Right ventricle myocardium superior (tissue), 1 donor: ENCODE measurements around the gene EXD3. TPM values are rescaled to one million over a fixed set of nuclear protein-coding genes. Genes with fewer than 3 reads are reported as not detected.
"Not testable (repeated sequence)": the region's sequence is repeated elsewhere in the genome, so short reads cannot be mapped to it uniquely, and the experiment has no call there.

Experiments used
- ATAC-seq: fragments of 200-7000 bp; cut with Tn5 transposase; one replicate; pipeline ENCODE4 v1.9.1; 2020; ENCODE audit warnings: mild to moderate bottlenecking; ENCODE audit not compliant: poor library complexity
- DNase-seq: peaks from one replicate; pipeline ENCODE4 v3.0.0-alpha.2; 2020
- intact Hi-C: fragments of 100-400 bp; cut with DNase I; formaldehyde crosslinking; loops from one replicate; pipeline ENCODE4 v1.11.2; 2022
- total RNA-seq: library from RNA; stranded (reverse); fragmentation: NEBNext Ultra II Directional; extraction: Animal tissue kit (Norgen Biotek cat#: 25700); gene quantifications from one replicate; pipeline ENCODE4 v1.2.1, GENCODE V29; 2021
- donor health status: DM: no; HTN: yes; CAD: no; lungs with severe emphysema.

EXD3 gene
- total RNA-seq, 1 donor from 2014 or later = 6.9 TPM

DNA sequence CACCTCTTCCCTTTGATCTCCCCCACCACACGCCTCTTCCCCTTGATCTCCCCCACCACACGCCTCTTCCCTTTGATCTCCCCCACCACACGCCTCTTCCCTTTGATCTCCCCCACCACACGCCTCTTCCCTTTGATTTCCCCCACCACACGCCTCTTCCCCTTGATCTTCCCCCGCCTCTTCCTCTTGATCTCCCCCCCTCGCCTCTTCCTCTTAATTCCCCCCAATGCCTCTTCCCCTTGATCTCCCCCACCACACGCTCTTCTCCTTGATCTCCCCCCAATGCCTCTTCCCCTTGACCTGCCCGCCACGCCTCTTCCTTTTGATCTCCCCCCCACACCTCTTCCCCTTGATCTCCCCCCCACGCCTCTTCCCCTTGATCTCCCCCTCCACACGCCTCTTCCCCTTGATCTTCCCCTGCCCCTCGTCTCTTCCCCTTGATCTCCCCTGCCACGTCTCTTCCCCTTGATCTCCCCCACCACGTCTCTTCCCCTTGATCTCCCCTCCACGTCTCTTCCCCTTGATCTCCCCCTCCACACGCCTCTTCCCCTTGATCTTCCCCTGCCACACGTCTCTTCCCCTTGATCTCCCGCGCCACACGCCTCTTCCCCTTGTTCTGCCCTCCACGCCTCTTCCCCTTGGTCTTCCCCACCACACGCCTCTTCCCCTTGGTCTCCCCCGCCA, 27.7 kb upstream of the EXD3 start:
- intact Hi-C loops, ATAC-seq: not testable (repeated sequence)
- peak; percentile 34 for DNase-seq

DNA sequence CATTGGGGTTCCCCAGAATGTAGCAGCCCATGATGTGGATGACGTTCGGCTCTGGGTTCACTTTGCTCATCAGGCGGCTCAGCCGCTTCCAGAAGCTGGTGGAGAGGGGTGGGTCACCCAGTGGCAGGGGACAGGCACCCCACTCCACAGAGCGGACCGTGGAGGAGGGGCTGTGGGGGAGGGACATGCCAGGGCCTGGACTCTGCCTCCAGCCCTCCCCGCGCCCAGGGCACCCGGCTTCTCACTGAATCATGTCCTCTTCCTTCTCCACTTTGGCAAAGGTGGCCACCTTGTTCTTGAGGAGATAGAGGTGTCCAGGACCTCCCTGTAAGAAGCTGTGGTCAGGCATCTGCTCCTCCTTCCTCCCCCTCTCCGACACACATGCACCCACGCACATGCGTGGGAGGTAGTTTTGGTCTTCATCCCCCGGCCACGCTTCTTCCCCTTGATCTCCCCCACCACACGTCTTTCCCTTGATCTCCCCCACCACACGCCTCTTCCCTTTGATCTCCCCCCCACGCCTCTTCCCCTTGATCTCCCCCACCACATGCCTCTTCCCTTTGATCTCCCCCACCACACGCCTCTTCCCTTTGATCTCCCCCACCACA, 27.1 kb upstream of the EXD3 start:
- ATAC-seq = no peak
- peak; percentile 29 for DNase-seq
- intact Hi-C loops = loop anchor here (10.0 kb wide), 1 partner anchor 155 kb away; no protein-coding TSS in a partner anchor

DNA sequence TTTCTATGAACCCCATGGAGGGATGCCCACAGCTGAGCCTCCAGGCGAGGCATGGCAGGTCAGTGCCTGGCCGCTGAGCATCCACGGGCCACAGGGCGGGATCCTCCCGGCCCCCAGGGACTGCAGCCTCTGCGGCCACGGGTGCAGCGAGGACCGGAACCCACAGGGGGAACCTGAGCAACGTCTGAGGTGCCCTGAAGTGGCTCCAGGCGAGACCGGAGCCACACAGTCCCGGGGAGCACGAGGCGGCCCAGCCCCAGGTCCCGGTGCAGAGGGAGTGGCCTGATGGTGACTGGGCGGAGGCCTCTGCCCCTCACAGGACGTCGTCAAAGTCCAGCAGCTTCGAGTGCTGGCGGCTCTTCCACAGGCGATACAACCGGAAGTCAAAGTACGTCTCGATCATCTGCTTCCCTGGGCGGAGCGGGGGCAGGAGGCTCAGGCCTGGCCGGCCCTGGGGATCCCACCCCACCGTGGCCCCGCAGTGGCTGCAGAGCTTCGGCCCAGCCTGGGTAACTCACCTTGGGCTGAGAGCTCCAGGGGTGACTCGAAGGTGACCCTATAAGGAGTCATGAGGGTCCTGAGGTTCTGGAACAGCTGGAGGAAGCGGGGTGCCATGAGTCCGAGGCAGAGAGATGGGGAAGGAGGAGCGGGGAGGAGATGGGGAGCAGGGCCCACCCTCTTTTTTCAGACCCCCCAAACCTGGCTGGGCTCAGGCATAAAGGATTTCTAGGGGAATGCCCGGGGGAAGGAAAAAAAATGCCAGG, 26.3 kb upstream of the EXD3 start:
- intact Hi-C loops = loop anchor here (10.0 kb wide), 1 partner anchor 154 kb away; no protein-coding TSS in a partner anchor
- ATAC-seq (no peak), DNase-seq (peak; percentile 26)

DNA sequence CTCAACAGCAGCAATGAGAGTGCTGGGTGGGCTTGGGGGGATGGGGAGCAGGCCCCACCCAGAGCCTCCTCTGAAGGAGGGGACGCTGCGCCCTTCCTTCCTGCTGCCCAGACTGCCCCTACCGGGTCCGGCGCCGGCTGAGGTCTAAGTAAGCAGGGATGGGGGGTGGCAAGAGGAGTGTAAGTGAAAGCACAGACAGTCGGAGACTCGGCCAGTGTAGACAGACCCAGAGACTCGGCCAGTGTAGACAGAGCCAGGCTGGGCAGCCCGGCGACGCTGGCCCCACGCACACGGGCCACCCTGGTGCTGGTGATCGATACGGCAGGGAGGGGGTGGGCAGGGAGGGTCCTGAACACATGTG, 25.6 kb upstream of the EXD3 start:
- intact Hi-C loops = loop anchor here (10.0 kb wide), 1 partner anchor 154 kb away; no protein-coding TSS in a partner anchor
- peak; percentile 22 for DNase-seq
- ATAC-seq = no peak

DNA sequence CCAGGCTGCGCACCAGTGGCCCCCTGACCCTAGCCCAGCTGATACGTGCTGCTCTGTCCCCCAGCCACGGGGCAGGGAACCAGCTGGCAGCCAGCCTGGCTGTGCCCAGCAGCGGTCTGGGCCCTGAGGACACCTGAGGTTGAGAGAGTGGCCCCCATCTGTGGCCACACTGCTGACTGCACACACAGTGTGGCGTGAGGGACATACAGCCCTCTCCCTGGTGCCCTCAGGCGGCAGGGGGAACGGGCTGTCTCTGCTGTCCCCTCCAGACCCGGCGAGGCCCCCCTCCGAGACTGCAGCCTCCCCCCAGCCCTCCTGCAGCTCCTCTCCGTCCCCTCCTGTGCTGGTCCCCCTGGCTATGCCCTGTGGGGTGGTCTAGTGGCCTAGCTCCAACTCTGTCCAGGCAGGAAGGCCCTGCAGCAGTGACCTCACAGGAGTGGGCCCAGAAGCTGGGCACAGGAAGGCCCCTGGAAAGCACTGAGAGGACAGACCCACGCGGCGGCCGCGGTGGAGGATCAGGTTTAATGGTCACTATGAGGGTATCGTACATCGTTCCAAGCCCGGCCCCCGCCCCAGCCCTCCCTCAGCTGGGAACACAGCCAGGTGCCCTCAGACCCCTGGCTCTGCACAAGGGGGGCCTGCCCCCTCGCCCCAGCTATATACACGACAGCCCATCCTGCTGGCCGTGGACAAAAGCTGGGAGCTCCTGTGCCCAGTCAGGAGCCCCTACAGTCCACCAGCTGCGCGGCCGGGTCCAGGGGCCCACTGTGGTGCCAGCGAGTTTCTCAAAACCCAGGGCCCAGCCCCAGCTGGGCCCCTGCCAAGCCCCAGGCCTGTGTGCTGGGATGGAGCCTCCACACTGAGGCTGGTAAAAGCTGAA, 25.0 kb upstream of the EXD3 start:
- intact Hi-C loops = loop anchor here (10.0 kb wide), 1 partner anchor 153 kb away; no protein-coding TSS in a partner anchor

DNA sequence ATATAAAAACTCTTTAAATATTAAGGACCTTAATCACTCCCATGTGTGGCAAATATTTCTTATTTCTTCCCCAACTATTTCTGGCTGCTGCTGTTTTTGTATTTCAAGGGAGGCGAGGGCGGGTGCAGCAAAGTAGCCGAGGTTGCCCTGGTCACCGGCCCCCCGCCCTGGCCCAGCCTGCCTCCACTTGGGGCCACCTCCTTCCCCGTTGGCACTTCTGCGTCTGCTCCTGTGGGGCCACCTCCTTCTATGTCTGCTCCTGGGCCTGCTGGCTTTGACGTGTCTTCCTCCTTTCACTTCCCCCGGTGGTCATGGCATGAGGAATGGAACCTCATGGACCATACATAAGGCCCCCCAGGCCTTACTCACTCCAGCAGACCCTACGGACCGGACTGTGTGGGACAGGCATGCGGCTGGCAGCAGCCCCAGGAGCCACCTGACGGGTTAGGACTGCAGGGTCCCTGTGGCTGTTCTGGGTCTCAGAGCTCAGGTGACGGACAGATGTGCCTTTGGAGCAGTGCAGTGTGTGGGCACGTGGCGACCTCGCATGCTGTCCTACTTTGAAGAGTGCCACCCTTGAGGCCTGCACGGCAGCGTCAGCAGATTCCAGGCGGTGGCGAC, 24.0 kb upstream of the EXD3 start:
- DNase-seq = peak; percentile 40
- ATAC-seq = no peak
- intact Hi-C loops = loop anchor here (10.0 kb wide), 1 partner anchor 152 kb away; no protein-coding TSS in a partner anchor

More for the DNA sequence above, 25.0 kb upstream of the EXD3 start:
- DNase-seq (peak; percentile 36), ATAC-seq (no peak)

DNA sequence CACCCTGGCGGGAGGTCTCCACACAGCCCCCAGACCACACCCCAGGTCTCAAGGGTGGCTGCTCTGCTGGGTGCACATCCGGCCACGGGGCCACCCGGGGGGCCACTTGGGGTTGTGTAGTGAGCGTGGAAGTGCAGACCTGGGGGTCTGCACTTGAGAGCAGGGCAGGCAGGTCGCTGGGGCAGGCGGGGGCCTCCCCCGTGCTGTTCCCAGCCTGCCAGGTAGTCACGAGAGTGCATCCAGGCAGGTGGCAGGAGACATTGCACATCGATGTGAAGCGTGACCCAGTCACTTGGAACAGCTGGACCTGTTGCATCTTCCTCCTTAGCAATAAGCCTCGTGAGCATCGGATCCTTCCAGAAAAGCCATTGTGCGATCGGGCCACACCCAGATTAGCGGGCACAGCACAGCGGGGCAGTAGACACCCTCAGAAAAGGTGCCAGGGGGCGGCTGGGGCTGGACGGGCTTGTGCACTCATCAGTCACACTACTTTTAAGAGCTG, 23.0 kb upstream of the EXD3 start:
- intact Hi-C loops = loop anchor here (10.0 kb wide), 1 partner anchor 151 kb away; no protein-coding TSS in a partner anchor
- ATAC-seq = no peak
- DNase-seq = peak; percentile 40

DNA sequence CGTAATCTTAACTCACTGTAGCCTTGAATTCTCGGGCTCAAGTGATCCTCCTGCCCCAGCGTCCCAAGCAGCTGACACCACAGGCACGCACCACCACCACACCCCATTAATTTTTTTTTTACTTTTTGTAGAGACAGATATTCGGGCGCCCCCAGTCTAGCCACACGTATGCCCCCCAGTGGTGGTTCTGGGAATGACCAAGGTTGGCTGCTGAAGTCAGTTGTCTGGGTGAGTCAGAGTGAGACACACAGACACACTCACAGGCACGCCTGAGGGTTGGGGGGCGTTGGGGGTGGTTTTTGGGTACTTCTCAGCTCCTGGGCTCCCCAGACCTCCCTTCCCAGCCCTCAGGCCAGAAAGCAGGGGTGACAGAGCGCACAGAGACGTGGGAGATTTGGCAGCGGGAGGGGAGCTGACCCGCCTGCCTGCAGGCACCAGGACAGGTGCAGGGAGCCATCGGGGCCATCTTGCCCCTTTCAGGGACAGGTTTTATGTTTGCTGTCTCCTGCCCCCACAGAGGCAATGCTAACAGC, 22.4 kb upstream of the EXD3 start:
- peak; percentile 87 for DNase-seq
- intact Hi-C loops = loop anchor here (10.0 kb wide), 1 partner anchor 151 kb away; no protein-coding TSS in a partner anchor
- ATAC-seq = peak; percentile 77

DNA sequence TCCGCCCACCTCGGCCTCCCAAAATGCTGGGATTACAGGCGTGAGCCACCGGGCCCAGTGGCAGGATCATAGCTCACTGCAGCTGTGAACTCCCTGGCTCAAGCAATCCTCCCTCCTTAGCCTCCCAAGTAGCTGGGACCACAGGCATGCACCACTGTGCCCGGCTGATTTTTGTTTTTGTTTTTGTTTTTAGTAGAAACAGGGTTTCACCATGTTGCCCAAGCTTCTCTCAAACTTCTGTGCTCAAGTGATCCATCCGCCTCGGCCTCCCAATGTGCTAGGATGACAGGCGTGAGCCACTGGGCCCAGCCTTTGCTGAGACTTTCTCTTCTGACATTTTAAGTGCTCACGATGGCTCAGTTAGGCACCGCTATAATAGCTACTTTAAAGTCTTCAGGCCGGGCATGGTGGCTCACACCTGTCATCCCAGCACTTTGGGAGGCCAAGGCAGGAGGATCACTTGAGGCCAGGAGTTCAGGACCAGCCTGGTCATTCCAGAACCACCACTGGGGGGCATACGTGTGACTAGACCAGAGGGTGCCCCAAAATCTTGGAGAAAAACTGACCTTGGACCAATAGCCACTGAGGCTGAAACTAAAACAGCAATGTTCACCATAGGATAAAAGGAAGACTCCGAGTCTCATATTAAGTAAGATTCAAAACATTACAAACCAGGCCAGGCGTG, 21.3 kb upstream of the EXD3 start:
- ATAC-seq = no peak
- no peak for DNase-seq
- intact Hi-C loops = loop anchor here (10.0 kb wide), 1 partner anchor 149 kb away; no protein-coding TSS in a partner anchor

DNA sequence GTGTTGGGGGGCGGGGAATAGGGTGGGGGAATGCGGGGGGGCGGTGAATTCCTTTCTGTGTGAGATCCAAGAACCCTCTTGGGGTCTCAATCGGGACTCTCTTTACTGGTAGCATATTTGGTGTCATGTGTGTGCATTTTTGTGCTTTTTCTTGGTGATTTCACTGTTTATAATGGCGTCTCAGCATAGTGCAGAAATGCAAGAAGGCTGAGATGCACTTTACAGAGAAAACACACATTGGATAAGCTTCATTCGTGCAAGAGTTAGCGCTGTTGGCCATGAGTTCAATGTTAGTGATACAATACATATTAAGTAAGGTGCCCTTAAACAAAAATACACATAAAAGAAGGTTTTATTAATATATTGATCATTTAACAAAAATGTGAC, 19.0 kb upstream of the EXD3 start:
- DNase-seq (no peak), ATAC-seq (no peak)
- intact Hi-C loops = loop anchor here (10.0 kb wide), 1 partner anchor 147 kb away; no protein-coding TSS in a partner anchor

DNA sequence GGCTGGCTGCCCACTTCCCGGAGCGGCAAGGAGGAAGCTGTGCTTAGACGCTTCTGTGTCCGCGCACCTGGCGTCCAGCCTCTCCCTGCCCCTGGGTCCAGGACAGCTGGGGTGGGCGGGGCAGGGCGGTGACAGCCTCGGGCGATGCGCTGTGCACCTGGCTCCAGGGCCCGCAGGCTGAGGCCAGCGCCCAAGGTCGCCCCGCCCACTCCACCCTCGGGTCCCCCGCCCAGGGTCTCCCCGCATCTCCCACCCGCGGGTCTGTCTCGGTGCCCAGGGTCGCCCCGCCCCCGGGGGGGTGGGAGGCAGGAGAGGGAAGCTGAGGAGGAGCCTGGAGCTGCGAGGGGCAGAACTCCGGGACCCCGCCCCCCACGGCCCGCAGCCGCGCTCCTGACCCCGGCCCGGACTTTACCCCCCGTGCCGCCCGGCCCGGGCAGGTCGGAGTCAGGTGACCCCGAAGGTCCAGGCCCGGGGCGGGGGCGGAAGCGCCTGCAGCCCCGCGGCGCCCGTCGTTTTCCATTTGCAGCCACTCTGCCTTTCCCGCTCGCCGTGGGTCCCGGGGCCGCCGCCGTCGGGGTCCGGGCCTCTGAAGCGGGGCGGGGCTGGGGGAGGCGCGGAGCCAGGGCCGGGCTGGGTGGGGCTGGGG, 18.4 kb upstream of the EXD3 start, which contains the start of gene ENTPD8:
Gene ENTPD8, minus strand, starts transcription at position 69 of the 646 bp plus-strand sequence. CDS start 3,072 bp downstream, outside the sequence.
- ATAC-seq (peak; percentile 40), DNase-seq (peak; percentile 39)
- intact Hi-C loops = loop anchor here (10.0 kb wide), 1 partner anchor 147 kb away; no protein-coding TSS in a partner anchor

DNA sequence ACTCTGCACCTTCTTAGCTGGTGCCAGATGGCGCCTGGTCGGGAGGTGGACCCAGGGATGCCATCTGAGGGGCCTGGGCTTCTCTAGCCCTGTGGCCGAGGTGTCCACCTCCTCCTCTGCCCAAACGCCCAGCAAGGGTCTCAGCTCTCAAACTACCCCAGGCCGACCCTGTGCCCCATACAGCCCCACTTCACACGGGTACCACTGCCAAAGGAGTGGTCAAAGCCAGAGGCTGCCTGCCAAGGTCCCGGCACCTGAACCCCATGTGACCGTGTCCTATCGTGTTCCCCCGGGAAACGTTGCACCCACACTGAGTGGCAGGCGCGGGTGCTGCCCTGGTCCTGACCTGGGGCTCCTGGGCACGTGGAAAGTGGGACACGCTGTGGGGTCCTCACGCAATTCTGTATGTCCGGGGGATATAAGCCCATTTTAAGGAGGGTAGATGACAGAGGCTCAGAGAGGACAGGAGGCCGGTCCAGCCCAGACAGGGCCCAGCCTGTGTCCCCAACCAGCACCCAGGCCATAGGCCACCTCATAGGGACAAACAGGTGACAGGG, 16.3 kb upstream of the EXD3 start:
- no peak for ATAC-seq
- intact Hi-C loops = no loop called here
- peak; percentile 34 for DNase-seq

DNA sequence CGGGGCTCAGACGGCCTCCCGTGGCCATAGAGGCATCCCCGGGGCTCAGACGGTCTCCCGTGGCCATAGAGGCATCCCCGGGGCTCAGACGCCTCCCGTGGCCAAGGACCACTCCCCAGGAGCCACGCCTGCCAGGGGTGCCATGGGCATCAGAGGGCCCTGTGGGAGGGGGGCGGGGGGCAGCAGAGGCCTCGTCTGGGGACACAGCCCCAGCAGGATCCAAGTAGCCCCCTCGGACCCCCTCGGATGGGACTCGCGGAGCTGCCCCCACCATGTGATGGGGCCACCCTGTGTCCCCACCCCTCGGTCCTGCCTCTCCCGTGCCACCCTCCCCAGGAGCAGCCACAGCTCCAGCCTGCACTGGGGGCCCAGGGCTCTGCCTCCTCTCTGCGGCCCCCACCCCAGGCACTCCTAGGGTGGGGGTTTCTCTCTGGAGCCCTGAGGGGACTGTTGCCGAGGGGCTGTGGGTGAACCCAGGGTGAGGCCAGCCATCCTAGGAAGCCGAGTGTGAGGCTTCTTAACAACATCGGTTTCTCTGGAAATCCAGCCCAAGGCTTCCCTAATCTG, 15.7 kb upstream of the EXD3 start:
- DNase-seq = peak; percentile 13
- intact Hi-C loops = no loop called here
- no peak for ATAC-seq

DNA sequence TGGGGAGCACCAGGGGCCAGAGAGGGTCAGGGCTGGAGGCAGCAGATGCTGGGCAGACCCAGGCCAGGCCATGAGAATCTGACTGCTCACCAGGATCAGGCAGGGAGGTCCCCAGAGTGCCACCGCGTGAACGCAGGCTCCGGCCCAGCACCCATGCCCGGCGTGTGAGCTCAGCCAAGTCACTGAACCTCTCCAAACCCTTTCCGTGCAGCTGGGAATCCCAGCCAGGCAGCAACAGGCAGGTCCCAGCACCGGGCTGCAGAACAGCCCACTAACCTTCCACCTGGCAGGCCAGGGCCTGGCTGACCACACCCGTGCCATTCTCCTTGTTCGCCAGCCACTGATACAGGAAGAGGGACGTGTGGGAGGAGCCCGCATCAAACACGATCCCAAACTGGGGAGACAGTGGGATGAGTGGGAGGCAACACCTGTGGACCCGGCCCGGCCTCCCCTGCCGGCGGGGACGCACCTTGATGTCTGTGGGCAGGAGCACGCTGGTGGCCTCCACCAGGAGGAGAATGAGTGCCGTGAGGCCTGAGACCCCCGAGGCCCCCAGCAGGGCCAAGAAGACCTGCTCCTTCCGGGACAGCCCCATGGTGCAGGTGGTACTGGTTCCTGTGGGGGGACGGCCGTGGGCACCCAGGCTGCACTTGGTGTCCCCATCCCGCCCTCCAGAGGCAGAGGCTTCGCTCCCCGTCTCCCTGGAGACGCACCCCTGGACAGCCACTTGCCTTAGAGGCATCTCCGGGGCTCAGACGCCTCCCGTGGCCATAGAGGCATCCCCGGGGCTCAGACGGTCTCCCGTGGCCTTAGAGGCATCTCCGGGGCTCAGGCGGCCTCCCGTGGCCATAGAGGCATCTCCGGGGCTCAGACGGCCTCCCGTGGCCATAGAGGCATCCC, 15.0 kb upstream of the EXD3 start:
- ATAC-seq = no peak
- intact Hi-C loops = no loop called here
- DNase-seq = peak; percentile 18
